DMS114 treated with DMSO at 0.1 percent for 48 hours (cell line): Measurements from ENCODE around the gene ELMO2.
"Not testable (repeated sequence)": the region's sequence is repeated elsewhere in the genome, so short reads cannot be mapped to it uniquely, and the experiment has no call there.

Source experiments
- DNase-seq: peaks from one replicate; lab custom pipeline; 2025; ENCODE audit not compliant: unreplicated experiment; lab: John Stamatoyannopoulos, UW

Gene ELMO2

DNA sequence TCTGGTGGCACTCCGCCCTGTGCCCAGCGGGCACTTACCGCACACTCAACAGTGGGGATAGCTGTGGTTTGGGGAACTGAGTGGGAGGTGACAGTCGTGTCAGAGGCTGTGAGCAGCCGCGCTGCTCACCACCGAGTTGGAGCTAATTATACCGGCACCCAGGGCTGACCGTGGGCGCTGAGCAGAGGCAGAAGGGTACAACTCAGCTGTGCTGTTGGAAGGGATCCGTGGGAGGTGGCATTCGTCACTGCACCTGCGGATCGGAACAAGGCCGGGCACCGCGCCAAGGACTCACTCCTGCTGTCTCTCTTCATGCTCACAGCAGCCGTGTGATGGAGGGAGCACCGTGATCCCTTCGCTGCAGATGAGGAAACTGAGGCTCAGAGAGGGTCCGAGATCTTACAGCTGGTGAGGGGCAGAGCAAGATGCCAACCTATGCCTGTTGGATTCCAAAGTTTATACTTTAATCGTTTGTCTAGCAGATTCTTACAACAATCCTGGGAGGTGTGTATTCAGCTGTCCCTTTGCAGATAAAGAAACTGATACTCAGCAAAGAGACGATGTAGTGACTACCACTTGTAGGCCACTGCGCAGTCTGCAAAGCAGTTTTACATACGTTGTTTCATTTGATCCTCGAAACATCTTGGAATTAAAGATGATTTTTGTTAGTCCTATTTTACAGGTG lies 713 bp upstream of the ELMO2 start:
- no peak for DNase-seq

DNA sequence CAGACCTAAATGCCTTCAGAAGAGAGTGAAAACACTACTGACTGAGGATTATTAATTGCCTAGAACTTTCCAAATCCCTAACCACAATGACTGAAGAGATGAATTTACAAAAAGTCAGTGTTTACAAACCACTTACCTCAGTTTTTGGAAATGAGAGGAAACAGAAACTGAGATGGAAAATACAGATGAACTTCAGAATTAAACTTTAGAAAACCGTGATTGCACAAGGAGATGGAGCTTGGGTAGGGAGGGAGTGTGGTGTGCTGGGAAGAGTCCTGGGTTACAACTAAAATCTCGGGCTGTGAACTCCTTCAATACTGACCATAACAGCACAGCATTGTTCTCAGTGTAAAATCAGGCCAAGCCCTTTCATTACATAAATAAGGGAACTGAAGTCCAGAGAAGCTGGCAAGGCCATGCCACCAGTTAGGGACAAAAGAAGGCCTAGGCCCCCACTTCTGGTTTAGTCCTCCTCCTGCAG lies 4.0 kb downstream of the ELMO2 start:
- DNase-seq = no peak

DNA sequence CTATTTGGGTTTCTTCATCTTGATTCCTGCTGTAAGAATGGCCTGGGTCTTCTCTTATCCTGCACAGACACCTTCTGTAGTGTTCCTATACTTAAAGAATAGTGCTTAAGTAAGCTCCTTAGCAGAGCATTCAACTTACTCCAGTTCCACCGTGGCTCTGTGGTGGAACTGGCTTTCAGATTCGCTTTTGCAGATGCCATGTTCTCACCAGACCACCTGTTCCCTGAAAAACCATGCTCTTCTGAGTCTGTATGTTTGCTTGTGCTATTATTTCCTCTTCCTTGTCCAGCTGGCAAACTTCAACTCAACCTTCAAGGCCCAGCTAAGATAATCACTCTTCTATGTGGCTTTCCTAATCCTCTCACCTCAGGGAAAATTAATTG lies 4.9 kb downstream of the ELMO2 start:
- no peak for DNase-seq

DNA sequence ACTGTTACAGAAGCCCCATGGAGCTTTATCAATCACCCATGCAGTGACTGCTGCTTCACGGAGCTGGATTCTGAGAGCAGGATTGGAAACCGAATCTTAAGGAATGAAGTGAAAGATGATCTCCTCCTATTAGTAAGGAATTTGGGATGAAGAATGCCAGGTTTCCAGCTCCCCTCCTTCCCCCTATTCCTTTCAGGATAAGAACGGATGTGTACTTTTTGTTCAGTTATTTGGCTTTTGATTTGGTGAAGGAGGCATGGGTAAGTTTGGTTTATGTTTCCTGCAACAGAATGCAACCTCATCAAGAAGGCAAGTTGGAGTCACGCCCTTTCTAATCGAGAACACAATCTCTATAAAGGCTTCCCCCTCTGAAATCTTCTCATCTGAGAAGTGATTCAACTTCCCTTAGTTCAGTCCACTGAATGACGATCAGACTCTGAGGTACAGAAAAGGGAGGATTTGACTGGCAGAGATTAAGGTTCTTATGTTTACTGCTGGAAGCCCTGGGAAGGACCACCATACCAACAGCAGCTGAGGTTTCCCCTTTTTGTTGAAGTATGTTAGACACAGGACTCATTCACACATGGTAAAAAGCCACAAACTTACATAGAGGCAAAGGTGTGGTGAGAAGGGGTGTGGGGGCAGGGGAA lies 5.5 kb downstream of the ELMO2 start:
- no peak for DNase-seq

DNA sequence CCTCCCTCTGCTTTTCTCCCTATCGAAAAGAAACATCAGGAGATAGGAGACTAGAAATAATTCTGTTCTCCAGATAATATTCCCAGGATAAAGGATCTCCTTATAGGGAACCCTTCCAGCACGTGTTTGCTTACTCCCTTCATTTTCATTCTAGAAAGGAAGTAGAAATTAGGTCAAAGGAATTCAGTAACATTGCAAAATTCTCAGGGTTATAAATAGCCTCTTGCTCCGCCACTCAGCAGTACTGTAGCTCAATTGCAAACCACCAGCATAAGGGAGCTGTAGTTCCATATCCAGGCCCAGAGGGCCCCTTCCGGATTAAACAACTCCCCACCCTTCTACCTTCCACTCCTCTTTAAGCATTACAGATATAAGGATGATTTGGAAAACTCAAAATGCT lies 6.2 kb downstream of the ELMO2 start:
- no peak for DNase-seq

DNA sequence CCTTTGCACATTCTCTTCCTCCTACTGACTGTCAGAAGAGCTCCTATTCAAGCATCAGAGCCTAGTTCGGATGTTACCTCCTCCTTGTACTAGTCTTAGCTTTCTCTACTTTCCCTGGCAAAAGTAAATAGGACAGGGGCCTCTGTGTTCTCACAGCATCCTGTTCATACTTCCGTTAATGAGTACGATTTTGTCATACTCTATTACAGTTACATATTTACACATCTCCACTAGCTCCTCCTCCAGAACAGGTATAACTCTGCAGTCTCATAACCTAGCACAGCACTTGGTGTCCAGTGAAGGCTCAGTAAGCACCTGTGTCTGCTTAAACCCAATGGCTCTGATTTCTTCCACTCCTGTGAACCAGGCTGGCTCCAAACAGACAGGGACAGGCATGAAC lies 7.0 kb downstream of the ELMO2 start:
- no peak for DNase-seq

DNA sequence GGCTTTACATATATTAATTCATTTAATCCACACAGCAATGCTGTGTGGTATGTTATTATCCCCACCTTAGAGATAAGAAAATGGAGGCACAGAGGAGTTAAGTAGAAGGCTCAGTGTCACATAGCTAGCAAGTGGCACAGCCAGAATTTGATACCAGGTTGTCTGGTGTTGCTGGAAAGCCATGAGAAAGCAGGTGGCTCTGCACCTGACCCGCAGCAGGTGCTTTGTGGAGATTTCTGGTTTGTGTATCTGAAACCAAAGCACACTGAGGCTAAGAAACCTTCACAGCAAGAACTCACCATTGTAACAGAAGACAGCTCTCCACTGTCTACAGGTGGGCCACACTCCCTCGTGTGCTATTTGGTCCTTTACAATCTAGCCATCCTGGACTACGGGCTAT lies 7.5 kb downstream of the ELMO2 start:
- DNase-seq = no peak

DNA sequence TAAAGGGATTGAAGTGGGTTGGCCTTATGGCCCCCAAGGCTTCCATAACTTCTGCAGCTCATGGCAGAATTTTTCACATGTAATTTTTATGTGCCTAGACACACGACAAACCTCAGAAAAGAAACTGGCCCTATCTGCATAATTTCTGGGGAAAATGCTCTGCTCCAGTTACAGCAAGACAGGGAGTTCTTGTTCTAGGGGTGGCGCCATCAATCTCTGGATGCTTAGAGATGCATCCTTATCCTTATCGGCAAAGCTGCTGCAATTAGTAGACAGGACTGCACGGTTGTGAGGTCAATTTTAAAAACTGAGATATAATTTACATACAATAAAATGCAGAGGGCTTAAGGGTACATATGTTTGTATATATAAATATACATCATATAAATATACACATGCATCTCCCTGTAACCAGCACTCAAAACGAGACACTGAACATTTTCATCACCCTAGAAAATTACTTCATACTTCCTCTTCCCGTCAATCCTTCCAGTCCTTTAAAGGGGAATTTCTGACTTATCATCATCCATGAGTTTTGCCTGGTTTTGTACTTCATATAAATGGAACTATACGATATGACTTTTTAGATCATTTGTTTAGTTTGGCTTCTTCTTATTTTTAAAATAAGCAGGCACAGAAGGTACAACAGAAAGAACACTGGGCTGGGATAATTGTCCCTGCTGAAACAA lies 10.2 kb downstream of the ELMO2 start:
- no peak for DNase-seq

DNA sequence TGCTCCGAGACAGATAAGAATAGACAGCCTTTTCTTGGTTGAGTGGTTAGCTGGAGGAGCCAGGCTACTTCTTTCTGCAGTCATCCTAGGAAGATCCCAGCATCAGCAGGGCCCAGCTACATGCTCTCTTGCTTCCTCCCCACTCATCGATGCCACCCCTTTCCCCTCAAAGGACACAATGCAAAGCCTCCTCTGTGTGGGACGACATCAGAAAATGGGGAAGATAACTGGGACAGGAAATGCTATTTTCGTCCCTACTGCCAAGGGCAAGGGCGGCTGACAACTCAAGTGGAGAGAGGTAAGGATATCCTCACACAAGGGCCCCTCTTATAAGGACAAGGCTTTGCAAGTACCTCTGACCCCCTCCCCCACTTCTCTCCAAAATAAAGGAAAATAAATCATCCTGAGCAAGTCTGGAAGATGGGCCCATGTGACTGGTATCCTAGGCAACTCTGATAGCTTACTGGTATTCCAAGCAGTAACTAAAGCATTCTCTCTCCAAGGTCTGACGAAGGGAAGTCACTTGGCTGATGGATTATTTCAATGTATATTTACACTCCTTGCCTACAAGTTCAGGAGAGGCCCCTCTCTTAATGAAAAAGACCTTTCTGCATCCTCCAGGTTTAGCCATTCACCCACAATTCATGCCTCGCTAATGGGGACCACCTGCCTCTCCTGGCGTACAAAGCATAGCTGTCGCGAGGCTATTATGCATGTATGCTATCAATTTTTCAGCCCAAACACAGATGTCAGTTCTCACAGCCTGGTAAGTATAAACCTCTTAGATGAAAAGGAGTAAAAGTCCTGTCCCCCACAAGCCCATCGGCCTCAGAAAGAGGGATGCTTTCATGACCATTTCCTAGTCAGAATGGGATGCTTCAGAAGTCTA lies 11.3 kb downstream of the ELMO2 start:
- no peak for DNase-seq

DNA sequence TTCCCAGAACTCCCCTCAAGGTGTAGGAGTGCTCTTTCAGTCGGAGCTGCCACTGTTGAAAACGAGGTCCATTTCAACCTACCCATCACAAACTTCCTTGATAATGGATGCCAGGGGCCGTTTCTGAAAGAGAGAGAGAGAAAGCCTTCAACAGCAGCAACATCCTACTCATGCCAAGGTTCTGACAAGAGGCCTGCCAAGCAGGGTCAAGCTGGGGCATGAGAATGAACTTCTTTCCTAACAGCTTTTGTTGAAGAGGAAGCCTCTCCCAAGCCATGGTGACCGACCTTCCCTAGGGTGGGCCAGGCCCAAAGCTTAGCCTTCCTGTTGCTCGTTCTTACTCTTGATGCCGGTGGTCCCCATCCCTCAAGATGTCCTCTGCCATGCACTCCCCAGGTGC lies 12.4 kb downstream of the ELMO2 start:
- no peak for DNase-seq

DNA sequence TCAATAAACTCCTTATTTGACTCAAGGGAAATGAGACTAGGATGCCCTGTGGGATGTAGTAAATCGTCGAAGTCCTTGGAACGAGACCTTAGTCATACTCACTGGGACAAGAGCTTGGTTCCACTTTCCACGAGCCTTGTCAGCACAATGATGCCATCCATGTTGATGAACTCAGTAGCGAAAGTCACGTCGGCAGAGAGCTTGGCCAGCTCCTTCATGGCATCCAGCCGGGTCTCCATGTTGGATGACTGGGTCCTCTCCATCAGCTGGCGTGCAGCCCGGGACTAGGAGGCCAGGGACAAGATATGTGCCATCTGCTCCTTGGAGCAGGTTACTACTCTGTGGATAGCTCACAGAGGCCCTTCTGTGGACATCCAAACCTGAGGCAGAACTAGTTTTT lies 17.5 kb downstream of the ELMO2 start:
- DNase-seq = no peak

DNA sequence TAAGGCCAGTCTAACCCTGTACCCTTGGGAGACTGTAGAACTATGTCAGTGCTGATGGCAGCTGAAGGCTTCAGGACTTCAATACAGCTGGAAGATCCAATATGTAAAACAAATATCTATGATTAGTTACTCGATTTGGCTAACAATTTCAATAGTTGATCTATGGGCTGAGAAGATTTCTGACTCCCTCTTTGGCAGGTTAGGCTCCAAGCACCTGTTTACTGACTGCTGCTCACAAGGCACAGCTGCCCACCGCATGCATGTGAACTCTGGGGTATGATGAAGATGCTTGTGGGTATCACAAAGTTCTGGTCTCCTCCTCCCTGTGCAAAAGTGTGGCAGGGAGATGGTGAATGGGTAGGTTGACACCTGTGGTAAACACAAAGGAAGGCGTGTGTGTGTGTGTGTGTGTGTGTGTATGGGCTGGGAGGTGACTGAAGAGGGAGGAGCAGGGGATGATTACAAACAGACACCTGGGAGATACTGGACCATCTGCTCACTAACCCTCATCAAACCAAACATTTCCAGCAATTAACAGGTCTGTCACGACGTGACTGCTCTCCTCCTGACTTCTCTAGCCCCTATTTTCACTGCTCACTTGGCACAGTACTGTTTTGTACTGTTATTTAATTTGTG lies 18.1 kb downstream of the ELMO2 start:
- DNase-seq = no peak

DNA sequence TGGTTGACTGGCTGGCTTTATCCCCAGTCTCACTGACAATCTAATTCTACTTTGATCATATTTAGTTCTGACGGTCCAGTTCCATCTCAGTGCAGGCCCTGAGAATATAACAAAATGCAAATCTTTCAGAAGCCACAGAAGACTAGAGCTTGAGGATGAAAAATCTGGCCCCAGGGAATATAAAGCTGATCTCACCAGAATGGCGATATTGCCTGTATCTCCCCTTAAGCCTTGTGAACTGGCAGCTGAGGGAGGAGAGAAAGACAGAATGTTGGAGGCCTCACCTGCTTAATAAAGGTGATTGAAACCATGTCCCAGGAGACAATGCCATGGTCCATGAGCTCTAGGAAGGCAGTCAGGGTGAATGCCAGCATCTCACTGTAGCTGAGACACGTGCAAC lies 19.4 kb downstream of the ELMO2 start:
- not testable (repeated sequence) for DNase-seq

DNA sequence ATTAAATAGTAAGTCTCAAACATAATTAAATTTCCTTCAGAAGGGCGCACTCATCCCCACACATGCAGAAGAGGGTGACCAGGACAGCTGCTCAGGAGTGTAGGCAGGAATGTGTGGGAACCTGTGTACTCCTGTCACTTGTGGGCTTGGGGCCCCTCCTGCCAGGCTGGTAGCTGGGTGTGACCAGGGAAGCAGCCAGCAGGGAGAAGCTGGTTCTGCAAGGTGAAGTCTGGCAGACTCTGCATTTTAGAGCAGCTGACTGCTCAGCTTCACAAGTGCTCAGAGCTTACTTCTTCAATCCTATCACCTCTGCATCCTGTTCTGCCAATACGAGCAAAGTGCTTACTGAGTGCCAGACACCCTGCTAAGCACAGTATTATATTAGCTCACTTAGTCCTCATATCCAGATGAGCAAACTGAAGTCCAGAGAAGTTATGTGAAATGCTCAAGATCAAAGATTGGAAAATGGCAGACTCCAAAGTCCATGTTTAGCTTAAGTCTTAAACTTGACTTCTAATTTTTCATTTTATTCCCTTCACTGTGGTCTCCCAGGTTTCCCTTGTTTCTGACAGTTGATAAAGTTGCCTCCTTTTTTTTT lies 27.9 kb downstream of the ELMO2 start:
- no peak for DNase-seq

DNA sequence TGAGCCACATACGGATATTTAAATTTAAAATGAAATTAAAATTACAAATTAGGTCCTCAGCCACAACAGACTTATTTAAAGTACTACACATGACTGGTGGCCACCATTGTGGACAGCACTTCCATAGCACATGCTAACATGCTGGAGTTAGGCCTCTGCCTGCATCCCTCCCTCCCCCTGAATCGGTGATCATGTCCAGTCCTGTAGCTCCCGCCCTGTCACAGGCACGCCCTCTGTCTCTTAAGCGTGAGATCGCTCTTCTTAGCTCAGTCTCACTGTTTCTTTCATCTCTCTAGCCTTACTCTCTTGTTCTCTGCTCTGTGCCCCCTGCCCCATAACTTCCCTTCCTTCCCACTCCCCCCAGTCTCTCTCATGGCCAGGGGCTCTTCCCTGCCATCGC lies 28.9 kb downstream of the ELMO2 start:
- DNase-seq = no peak

DNA sequence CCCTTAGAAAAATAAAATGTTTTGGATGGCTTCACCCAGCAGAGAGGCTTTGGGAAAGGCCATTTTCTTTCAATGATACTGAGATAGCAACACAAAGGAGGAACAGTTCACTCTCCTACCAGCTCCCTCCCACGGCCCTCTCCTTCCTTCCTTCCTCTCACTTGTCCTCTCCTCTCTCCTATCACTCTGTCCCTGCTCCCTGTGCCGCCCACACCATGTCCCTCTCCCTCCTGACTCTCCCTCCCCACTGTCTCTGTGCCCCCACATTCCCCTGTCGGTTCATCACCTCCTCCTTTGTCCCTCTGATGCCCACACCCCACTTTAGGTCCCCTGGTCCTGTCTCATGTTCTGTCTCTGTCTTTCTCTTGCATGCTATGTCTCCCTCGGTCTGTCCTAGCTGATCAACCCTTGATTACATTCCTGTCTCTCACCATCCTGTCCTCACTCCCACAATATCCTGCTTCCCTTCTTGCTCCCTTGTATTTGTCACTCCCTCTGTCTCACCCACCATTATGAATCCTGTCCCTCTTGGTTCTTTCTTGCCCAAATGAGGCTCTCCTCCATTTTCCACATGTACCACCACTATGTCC lies 30.1 kb downstream of the ELMO2 start:
- DNase-seq = no peak

DNA sequence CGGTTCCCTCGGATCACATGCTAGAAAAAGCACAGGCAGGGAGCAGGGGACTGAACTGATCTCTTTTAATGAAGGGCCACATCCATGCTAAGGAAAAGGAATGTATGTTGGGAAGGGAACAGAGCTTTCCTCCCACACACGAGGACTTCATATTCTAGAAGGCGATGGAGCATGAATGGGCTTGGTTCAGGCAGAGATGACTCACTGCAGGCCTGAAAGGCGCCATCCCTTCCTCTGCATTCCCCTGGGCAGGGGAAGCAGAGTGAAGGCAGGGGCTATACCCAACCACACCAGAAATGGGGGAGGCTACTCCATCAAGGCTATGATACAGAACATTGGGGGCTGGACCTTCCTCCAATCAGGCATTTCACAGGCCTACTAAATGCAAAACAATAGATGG lies 30.6 kb downstream of the ELMO2 start:
- DNase-seq = no peak

DNA sequence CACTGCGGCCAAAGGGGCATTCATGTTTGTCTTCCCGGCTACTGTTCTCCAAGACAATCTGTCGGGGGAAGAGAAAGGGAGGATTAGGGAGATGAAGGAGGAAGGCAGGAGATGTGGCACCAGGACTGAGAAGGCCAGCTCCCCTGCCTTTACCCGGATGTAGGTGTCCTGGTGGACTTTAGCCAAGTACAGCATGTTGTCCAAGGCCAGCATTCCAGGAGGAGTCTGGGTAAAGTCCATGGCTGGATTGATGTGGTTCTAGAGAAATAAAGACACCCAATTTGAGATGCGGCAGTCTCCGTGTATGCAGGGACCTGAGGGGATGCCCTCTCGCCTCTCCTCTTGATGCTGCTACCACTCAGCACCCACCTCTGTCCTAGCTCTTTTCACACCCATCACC lies 32.0 kb downstream of the ELMO2 start:
- DNase-seq = no peak

DNA sequence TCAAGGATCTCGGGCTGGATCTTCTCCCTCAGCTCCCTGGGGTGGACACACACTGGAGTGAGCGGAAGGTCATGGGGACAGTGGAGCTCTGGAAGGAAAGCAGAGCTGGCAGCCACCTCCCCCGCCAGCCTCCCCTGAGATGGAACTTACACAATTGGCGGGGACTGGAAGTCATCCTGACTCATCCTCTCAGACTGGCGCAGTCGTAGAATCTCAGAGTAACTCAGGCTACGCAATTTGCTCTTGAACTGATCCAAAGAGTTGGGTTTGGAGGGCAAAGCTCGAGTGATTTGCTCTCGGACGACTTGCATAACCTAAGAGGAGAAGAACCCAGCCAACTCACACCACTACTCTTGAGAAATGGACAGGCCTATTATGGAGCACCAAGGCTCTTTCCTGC lies 34.8 kb downstream of the ELMO2 start:
- no peak for DNase-seq

DNA sequence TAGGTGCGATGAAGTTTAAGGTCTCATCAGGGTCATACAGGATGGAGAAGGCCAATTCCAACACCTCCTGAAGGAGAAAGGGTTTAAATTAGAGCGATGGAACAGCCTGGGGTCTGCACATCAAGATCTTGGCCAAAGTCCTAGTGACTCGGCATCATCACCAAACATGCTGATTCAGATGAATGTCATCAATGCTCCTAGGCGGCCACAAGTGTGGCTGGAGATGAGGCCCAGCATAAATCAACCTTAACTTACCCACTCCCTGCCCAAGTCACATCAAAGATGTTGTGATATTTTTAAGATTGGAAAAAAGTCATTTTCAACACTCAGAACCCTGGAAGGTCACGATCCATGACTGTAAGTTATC lies 37.5 kb downstream of the ELMO2 start:
- no peak for DNase-seq
